Right ventricle myocardium superior (tissue), 1 donor: ENCODE measurements around the gene MDFI. TPM values are rescaled to one million over a fixed set of nuclear protein-coding genes. Genes with fewer than 3 reads are reported as not detected.

Source experiments
- ATAC-seq: fragments of 200-7000 bp; cut with Tn5 transposase; one replicate; pipeline ENCODE4 v1.9.1; 2020; ENCODE audit warnings: mild to moderate bottlenecking; ENCODE audit not compliant: poor library complexity
- DNase-seq: peaks from one replicate; pipeline ENCODE4 v3.0.0-alpha.2; 2020
- intact Hi-C: fragments of 100-400 bp; cut with DNase I; formaldehyde crosslinking; loops from one replicate; pipeline ENCODE4 v1.11.2; 2022
- total RNA-seq: library from RNA; stranded (reverse); fragmentation: NEBNext Ultra II Directional; extraction: Animal tissue kit (Norgen Biotek cat#: 25700); gene quantifications from one replicate; pipeline ENCODE4 v1.2.1, GENCODE V29; 2021
- donor health status: DM: no; HTN: yes; CAD: no; lungs with severe emphysema.

The MDFI gene
- total RNA-seq, 1 donor from 2014 or later, result 1.1 TPM

GRCh38 chr6:41643899-41644269 lies 5.6 kb downstream of the MDFI start:
- intact Hi-C loops, result no loop called here
- ATAC-seq (no peak), DNase-seq (no peak)

GRCh38 chr6:41644297-41644879 lies 6.1 kb downstream of the MDFI start:
- ATAC-seq, result no peak
- no peak for DNase-seq
- intact Hi-C loops, result no loop called here

GRCh38 chr6:41645007-41645618 lies 6.8 kb downstream of the MDFI start:
- intact Hi-C loops, result no loop called here
- DNase-seq (no peak), ATAC-seq (no peak)

- ATAC-seq (no peak), DNase-seq (no peak)
- intact Hi-C loops, result no loop called here
Measured at GRCh38 chr6:41646026-41646795, 7.9 kb downstream of the MDFI start.

GRCh38 chr6:41647061-41647511 lies 8.8 kb downstream of the MDFI start:
- ATAC-seq (no peak), DNase-seq (no peak)

GRCh38 chr6:41648070-41648585 lies 9.9 kb downstream of the MDFI start:
- DNase-seq (peak; percentile 10), ATAC-seq (no peak)
- intact Hi-C loops, result no loop called here

More at GRCh38 chr6:41647061-41647511, 8.8 kb downstream of the MDFI start:
- intact Hi-C loops, result no loop called here

GRCh38 chr6:41648921-41649320 lies 10.7 kb downstream of the MDFI start:
- DNase-seq (no peak), ATAC-seq (no peak)
- intact Hi-C loops, result no loop called here

GRCh38 chr6:41649596-41649995 lies 11.3 kb downstream of the MDFI start:
- intact Hi-C loops, result no loop called here
- peak; percentile 6 for DNase-seq
- no peak for ATAC-seq

GRCh38 chr6:41650120-41650519 lies 11.9 kb downstream of the MDFI start:
- intact Hi-C loops, result no loop called here
- ATAC-seq, result no peak

GRCh38 chr6:41651246-41651961 lies 13.1 kb downstream of the MDFI start:
- no peak for ATAC-seq
- intact Hi-C loops, result no loop called here
- DNase-seq, result peak; percentile 4

More at GRCh38 chr6:41650120-41650519, 11.9 kb downstream of the MDFI start:
- DNase-seq, result peak; percentile 25

- intact Hi-C loops, result no loop called here
- DNase-seq, result peak; percentile 12
- ATAC-seq, result no peak
Measured at GRCh38 chr6:41651962-41652657, 13.8 kb downstream of the MDFI start.

GRCh38 chr6:41652866-41653652 lies 14.8 kb downstream of the MDFI start:
- intact Hi-C loops, result no loop called here
- ATAC-seq (no peak), DNase-seq (peak; percentile 19)

- intact Hi-C loops, result no loop called here
- DNase-seq (peak; percentile 7), ATAC-seq (no peak)
Measured at GRCh38 chr6:41653691-41654090, 15.4 kb downstream of the MDFI start.

GRCh38 chr6:41654151-41654697 lies 16.0 kb downstream of the MDFI start:
- peak; percentile 1 for DNase-seq
- intact Hi-C loops, result no loop called here
- no peak for ATAC-seq

GRCh38 chr6:41654698-41655151 lies 16.5 kb downstream of the MDFI start:
- ATAC-seq, result no peak
- intact Hi-C loops, result no loop called here
- peak; percentile 9 for DNase-seq

GRCh38 chr6:41655176-41655575 lies 16.9 kb downstream of the MDFI start:
- intact Hi-C loops, result no loop called here
- no peak for ATAC-seq
- peak; percentile 15 for DNase-seq

GRCh38 chr6:41655646-41656001 lies 17.4 kb downstream of the MDFI start:
- no peak for ATAC-seq
- peak; percentile 1 for DNase-seq
- intact Hi-C loops, result no loop called here
